ENCODE data around the gene GJA10. TPM values are rescaled to one million over a fixed set of nuclear protein-coding genes. Genes with fewer than 3 reads are reported as not detected.

The GJA10 gene
- total RNA-seq, 1 experiment from 2014 or later, result not detected

- Histone ChIP-seq H3K4me1 (ENCODE audit: control insufficient read depth, insufficient read depth, low read length) (no peaks in the 10 kb centered on the region), H3K27ac (ENCODE audit: low read length) (no peak overlapping the region), H3K4me3 (ENCODE audit: low read depth in 2 of 2, low read length in 2 of 2) (no peak overlapping the region), H3K9me3 (ENCODE audit: control insufficient read depth, insufficient read depth, low read depth, low read length) (no peaks in the 10 kb centered on the region), H3K27me3 (ENCODE audit: control insufficient read depth, insufficient read depth, low read length) (no peaks in the 10 kb centered on the region), H3K36me3 (ENCODE audit: control insufficient read depth, insufficient read depth, low read length) (no peaks in the 10 kb centered on the region)
- BruUV-seq (replicated peaks), result no TSS peak
- ATAC-seq (no peak), DNase-seq (ENCODE audit: low read depth, low spot score) (no peak)
- in situ Hi-C loops (cut with HindIII; ENCODE audit: low pct_unique_long_range_greater_than_20kb, low sequenced_read_pairs) (no loop called here), intact Hi-C loops (cut with micrococcal nuclease; ENCODE audit: unreplicated experiment) (no loop called here)
- no peak for TF ChIP-seq CTCF (IDR thresholded peaks at IDR 0.05)
- TF ChIP-seq TCF7L2 (IDR thresholded peaks at IDR 0.05; ENCODE audit: low read depth, low read length), result no peak
- TF ChIP-seq SIN3A (IDR thresholded peaks at IDR 0.05; ENCODE audit: borderline replicate concordance, insufficient read depth, low read depth, low read length), result no peak
- no peak for TF ChIP-seq POLR2AphosphoS5 (IDR thresholded peaks at IDR 0.05; ENCODE audit: low read depth, low read length)
- TF ChIP-seq, protein P1, sequence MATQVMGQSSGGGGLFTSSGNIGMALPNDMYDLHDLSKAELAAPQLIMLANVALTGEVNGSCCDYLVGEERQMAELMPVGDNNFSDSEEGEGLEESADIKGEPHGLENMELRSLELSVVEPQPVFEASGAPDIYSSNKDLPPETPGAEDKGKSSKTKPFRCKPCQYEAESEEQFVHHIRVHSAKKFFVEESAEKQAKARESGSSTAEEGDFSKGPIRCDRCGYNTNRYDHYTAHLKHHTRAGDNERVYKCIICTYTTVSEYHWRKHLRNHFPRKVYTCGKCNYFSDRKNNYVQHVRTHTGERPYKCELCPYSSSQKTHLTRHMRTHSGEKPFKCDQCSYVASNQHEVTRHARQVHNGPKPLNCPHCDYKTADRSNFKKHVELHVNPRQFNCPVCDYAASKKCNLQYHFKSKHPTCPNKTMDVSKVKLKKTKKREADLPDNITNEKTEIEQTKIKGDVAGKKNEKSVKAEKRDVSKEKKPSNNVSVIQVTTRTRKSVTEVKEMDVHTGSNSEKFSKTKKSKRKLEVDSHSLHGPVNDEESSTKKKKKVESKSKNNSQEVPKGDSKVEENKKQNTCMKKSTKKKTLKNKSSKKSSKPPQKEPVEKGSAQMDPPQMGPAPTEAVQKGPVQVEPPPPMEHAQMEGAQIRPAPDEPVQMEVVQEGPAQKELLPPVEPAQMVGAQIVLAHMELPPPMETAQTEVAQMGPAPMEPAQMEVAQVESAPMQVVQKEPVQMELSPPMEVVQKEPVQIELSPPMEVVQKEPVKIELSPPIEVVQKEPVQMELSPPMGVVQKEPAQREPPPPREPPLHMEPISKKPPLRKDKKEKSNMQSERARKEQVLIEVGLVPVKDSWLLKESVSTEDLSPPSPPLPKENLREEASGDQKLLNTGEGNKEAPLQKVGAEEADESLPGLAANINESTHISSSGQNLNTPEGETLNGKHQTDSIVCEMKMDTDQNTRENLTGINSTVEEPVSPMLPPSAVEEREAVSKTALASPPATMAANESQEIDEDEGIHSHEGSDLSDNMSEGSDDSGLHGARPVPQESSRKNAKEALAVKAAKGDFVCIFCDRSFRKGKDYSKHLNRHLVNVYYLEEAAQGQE (IDR thresholded peaks at IDR 0.05; ENCODE audit: insufficient read depth in 1 of 2, low read depth in 2 of 2, low read length in 1 of 2), result no peak
- CTCF ChIA-PET, result no interaction called here
- POLR2A ChIA-PET, result no interaction called here
Measured at GRCh38 chr6:89910902-89911240, 16.6 kb downstream of the GJA10 start.

- Histone ChIP-seq H3K4me1 (ENCODE audit: control insufficient read depth, insufficient read depth, low read length) (no peaks in the 10 kb centered on the region), H3K9me3 (ENCODE audit: control insufficient read depth, insufficient read depth, low read depth, low read length) (no peaks in the 10 kb centered on the region), H3K36me3 (ENCODE audit: control insufficient read depth, insufficient read depth, low read length) (no peaks in the 10 kb centered on the region), H3K4me3 (ENCODE audit: low read depth in 2 of 2, low read length in 2 of 2) (no peak overlapping the region), H3K27me3 (ENCODE audit: control insufficient read depth, insufficient read depth, low read length) (no peaks in the 10 kb centered on the region), H3K27ac (ENCODE audit: low read length) (no peak overlapping the region)
- in situ Hi-C loops (cut with HindIII; ENCODE audit: low pct_unique_long_range_greater_than_20kb, low sequenced_read_pairs), result no loop called here
- CTCF ChIA-PET, result no interaction called here
- no peak for TF ChIP-seq TCF7L2 (IDR thresholded peaks at IDR 0.05; ENCODE audit: low read depth, low read length)
- TF ChIP-seq POLR2AphosphoS5 (IDR thresholded peaks at IDR 0.05; ENCODE audit: low read depth, low read length), result no peak
- no peak for TF ChIP-seq CTCF (IDR thresholded peaks at IDR 0.05)
- TF ChIP-seq, protein P1 (IDR thresholded peaks at IDR 0.05; ENCODE audit: insufficient read depth in 1 of 2, low read depth in 2 of 2, low read length in 1 of 2), result no peak
- TF ChIP-seq SIN3A (IDR thresholded peaks at IDR 0.05; ENCODE audit: borderline replicate concordance, insufficient read depth, low read depth, low read length), result no peak
- no TSS peak for BruUV-seq (replicated peaks)
- ATAC-seq (no peak), DNase-seq (ENCODE audit: low read depth, low spot score) (no peak)
- POLR2A ChIA-PET, result no interaction called here
- intact Hi-C loops (cut with micrococcal nuclease; ENCODE audit: unreplicated experiment), result no loop called here
Measured at GRCh38 chr6:89916136-89916920, 22.1 kb downstream of the GJA10 start.

All from Panc1 (cell line).